Stimulated activated memory B cell treated with anti-CD40 and anti-IgM and Interleukin-4, amounts not matched to agents 10 μg/mL and 1 μg/mL and 100 μg/mL, for 72 hours (primary cell): ENCODE data around the gene AP3D1.

Experiments
- ATAC-seq: fragments of 150-1000 bp; cut with Tn5 transposase; 2 replicates; pipeline ENCODE4 v1.10.0; 2021
- H3K27ac Mint-ChIP-seq: one replicate; pipeline ENCODE4 v1.8.0; 2022; ENCODE audit warnings: mild to moderate bottlenecking, mixed read lengths
- H3K27me3 Mint-ChIP-seq: one replicate; pipeline ENCODE4 v1.8.0; 2022; ENCODE audit warnings: mixed read lengths
- H3K36me3 Mint-ChIP-seq: one replicate; pipeline ENCODE4 v1.8.0; 2022; ENCODE audit warnings: mixed read lengths
- H3K4me1 Mint-ChIP-seq: one replicate; pipeline ENCODE4 v1.8.0; 2022; ENCODE audit warnings: mixed read lengths
- H3K4me3 Mint-ChIP-seq: one replicate; pipeline ENCODE4 v1.8.0; 2022; ENCODE audit warnings: mild to moderate bottlenecking, moderate library complexity, mixed read lengths
- H3K9me3 Mint-ChIP-seq: one replicate; pipeline ENCODE4 v1.8.0; 2022; ENCODE audit warnings: mixed read lengths

Gene AP3D1

GRCh38 chr19:2062770-2063169 lies 88.6 kb downstream of the AP3D1 start:
- no peaks in the 10 kb centered on the region for H3K27me3 Mint-ChIP-seq
- H3K4me1 Mint-ChIP-seq, result peaks cover 56% of the 10 kb centered on the region
- H3K27ac Mint-ChIP-seq, result peak overlapping the region; percentile 93
- no peaks in the 10 kb centered on the region for H3K36me3 Mint-ChIP-seq
- ATAC-seq, result no peak
- H3K9me3 Mint-ChIP-seq, result no peaks in the 10 kb centered on the region
- peak overlapping the region; percentile 90 for H3K4me3 Mint-ChIP-seq

- Mint-ChIP-seq H3K4me3 (peak overlapping the region; percentile 90), H3K4me1 (peaks cover 53% of the 10 kb centered on the region), H3K36me3 (no peaks in the 10 kb centered on the region), H3K27ac (peak overlapping the region; percentile 93), H3K9me3 (no peaks in the 10 kb centered on the region), H3K27me3 (no peaks in the 10 kb centered on the region)
- no peak for ATAC-seq
Measured at GRCh38 chr19:2062389-2062729, 89.0 kb downstream of the AP3D1 start.

- Mint-ChIP-seq H3K36me3 (no peaks in the 10 kb centered on the region), H3K9me3 (no peaks in the 10 kb centered on the region), H3K27ac (peak overlapping the region; percentile 93), H3K4me1 (peaks cover 58% of the 10 kb centered on the region), H3K27me3 (no peaks in the 10 kb centered on the region), H3K4me3 (peak overlapping the region; percentile 90)
- ATAC-seq, result peak; percentile 94
Measured at GRCh38 chr19:2061495-2062388, 89.6 kb downstream of the AP3D1 start.

GRCh38 chr19:2060884-2061494 lies 90.4 kb downstream of the AP3D1 start:
- Mint-ChIP-seq H3K27me3 (no peaks in the 10 kb centered on the region), H3K36me3 (no peaks in the 10 kb centered on the region), H3K27ac (peak overlapping the region; percentile 93), H3K4me1 (peaks cover 65% of the 10 kb centered on the region), H3K9me3 (no peaks in the 10 kb centered on the region), H3K4me3 (peak overlapping the region; percentile 90)
- peak; percentile 65 for ATAC-seq

GRCh38 chr19:2059422-2060201 lies 91.8 kb downstream of the AP3D1 start:
- no peak for ATAC-seq
- Mint-ChIP-seq H3K36me3 (no peaks in the 10 kb centered on the region), H3K27ac (peak overlapping the region; percentile 93), H3K9me3 (no peaks in the 10 kb centered on the region), H3K27me3 (no peaks in the 10 kb centered on the region), H3K4me1 (peaks cover 72% of the 10 kb centered on the region), H3K4me3 (peak overlapping the region; percentile 90)

- H3K4me1 Mint-ChIP-seq, result peaks cover 72% of the 10 kb centered on the region
Measured at GRCh38 chr19:2058570-2059421, 92.6 kb downstream of the AP3D1 start.

GRCh38 chr19:2057484-2058469 lies 93.6 kb downstream of the AP3D1 start:
- ATAC-seq, result no peak
- Mint-ChIP-seq H3K36me3 (no peaks in the 10 kb centered on the region), H3K27me3 (no peaks in the 10 kb centered on the region), H3K9me3 (no peaks in the 10 kb centered on the region), H3K27ac (peak overlapping the region; percentile 96), H3K4me3 (no peak overlapping the region), H3K4me1 (peaks cover 70% of the 10 kb centered on the region)

More at GRCh38 chr19:2058570-2059421, 92.6 kb downstream of the AP3D1 start:
- no peak for ATAC-seq
- Mint-ChIP-seq H3K4me3 (no peak overlapping the region), H3K27me3 (no peaks in the 10 kb centered on the region), H3K36me3 (no peaks in the 10 kb centered on the region), H3K9me3 (no peaks in the 10 kb centered on the region), H3K27ac (peak overlapping the region; percentile 96)

- Mint-ChIP-seq H3K27ac (peak overlapping the region; percentile 96), H3K27me3 (no peaks in the 10 kb centered on the region), H3K36me3 (no peaks in the 10 kb centered on the region), H3K4me1 (peaks cover 71% of the 10 kb centered on the region), H3K9me3 (no peaks in the 10 kb centered on the region), H3K4me3 (peak overlapping the region; percentile 66)
- ATAC-seq, result no peak
Measured at GRCh38 chr19:2056837-2057192, 94.6 kb downstream of the AP3D1 start.

GRCh38 chr19:2055931-2056836 lies 95.2 kb downstream of the AP3D1 start:
- no peaks in the 10 kb centered on the region for H3K36me3 Mint-ChIP-seq
- H3K27me3 Mint-ChIP-seq, result no peaks in the 10 kb centered on the region
- H3K9me3 Mint-ChIP-seq, result no peaks in the 10 kb centered on the region
- peak overlapping the region; percentile 71 for H3K4me3 Mint-ChIP-seq
- peaks cover 78% of the 10 kb centered on the region for H3K4me1 Mint-ChIP-seq
- peak overlapping the region; percentile 96 for H3K27ac Mint-ChIP-seq
- ATAC-seq, result no peak

GRCh38 chr19:2054763-2055162 lies 96.6 kb downstream of the AP3D1 start:
- Mint-ChIP-seq H3K4me3 (peak overlapping the region; percentile 40), H3K9me3 (no peaks in the 10 kb centered on the region), H3K36me3 (peaks cover 6% of the 10 kb centered on the region), H3K4me1 (peaks cover 67% of the 10 kb centered on the region), H3K27me3 (no peaks in the 10 kb centered on the region), H3K27ac (peak overlapping the region; percentile 96)
- ATAC-seq, result no peak

- Mint-ChIP-seq H3K4me1 (peaks cover 75% of the 10 kb centered on the region), H3K36me3 (peaks cover 16% of the 10 kb centered on the region)
Measured at GRCh38 chr19:2053601-2054389, 97.6 kb downstream of the AP3D1 start.

More at GRCh38 chr19:2053601-2054389, 97.6 kb downstream of the AP3D1 start:
- H3K27me3 Mint-ChIP-seq, result no peaks in the 10 kb centered on the region
- no peak for ATAC-seq
- H3K9me3 Mint-ChIP-seq, result no peaks in the 10 kb centered on the region
- no peak overlapping the region for H3K4me3 Mint-ChIP-seq
- peak overlapping the region; percentile 96 for H3K27ac Mint-ChIP-seq
